HUES48 (cell line): ENCODE results near the gene NRL.

Source experiments
- H3K27ac ChIP-seq: one replicate; pipeline ENCODE4 v1.7.0; 2013; ENCODE audit warnings: low read depth, low read length, inconsistent platforms
- H3K27me3 ChIP-seq: 2 replicates; pipeline ENCODE4 v1.6.1; 2013; ENCODE audit warnings: mild to moderate bottlenecking, low read length; ENCODE audit not compliant: control insufficient read depth, insufficient read depth
- H3K36me3 ChIP-seq: 2 replicates; pipeline ENCODE4 v1.6.1; 2013; ENCODE audit warnings: low read length; ENCODE audit not compliant: control insufficient read depth, insufficient read depth
- H3K4me1 ChIP-seq: 2 replicates; pipeline ENCODE4 v1.6.1; 2013; ENCODE audit warnings: mild to moderate bottlenecking, low read length; ENCODE audit not compliant: control insufficient read depth, insufficient read depth
- H3K4me3 ChIP-seq: 2 replicates; pipeline ENCODE4 v1.5.1; 2013; ENCODE audit warnings: mild to moderate bottlenecking, low read depth, low read length
- H3K9ac ChIP-seq: 2 replicates; pipeline ENCODE4 v1.6.1; 2013; ENCODE audit warnings: mild to moderate bottlenecking, low read depth, low read length, moderate library complexity
- H3K9me3 ChIP-seq: 2 replicates; pipeline ENCODE4 v1.6.1; 2013; ENCODE audit warnings: low read length; ENCODE audit not compliant: control insufficient read depth, insufficient read depth

NRL gene

DNA sequence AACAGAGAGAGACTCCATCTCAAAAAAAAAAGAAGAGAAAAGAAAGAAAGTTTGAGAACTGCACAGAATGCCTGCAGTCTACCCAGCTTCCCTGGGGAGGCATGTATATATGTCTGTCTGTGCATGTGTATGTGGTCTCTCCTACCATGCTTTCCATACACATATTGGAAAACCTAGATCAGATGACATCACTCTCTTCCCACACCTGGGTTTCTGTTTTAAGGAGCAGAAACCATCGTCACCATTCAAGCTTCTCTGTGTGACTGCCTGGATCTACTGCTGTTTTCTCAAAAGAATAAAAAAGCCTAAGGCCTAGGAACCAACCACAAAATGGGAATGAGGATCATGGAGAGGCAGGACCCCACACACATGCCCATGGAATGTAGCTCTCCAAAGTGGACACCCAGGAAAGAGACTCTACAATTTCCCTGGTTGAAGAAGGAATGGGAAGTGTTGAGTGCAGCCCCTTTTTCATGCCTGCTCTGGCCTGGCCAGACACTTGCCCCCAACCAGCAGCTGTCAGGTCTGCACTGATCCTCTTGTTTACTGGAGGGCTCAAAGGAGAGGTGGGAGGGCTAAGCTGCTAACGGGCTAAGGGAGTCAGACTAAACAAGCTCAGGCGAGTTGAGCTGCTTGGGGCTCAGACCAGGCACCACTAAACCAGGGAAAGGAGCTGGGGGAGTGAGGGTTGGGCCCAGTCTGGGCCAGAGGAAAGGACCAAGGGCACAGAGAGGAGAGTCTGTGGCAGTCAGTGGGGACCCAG is 28.4 kb downstream of the NRL start:
- Histone ChIP-seq H3K27ac (no peak overlapping the region), H3K27me3 (peaks cover 14% of the 10 kb centered on the region), H3K9me3 (no peaks in the 10 kb centered on the region), H3K4me3 (no peak overlapping the region), H3K36me3 (no peaks in the 10 kb centered on the region), H3K4me1 (0 out of 2 replicates have a peak, but pooled peaks cover 5% of the 10 kb centered on the region), H3K9ac (no peak overlapping the region)

DNA sequence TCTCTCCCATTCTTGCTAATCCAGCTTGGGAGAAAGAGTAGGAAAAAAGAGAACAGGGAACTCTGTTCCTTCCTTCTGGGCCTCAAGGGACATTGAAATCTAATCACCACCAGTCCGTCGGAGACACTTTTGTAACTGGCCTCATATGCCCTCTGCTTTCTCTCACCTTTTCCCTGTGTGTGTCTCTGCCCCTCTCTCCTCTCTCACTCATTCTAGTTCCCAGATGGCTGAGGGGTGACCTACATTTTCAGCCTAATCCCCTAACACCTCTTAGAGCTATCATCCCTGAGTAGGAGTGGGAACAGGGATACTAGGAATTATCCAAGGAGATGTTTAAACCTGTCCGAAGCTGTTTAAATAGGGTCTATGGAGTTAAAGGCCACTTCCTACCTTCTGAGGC is 29.5 kb downstream of the NRL start:
- no peaks in the 10 kb centered on the region for H3K36me3 ChIP-seq
- peaks cover 12% of the 10 kb centered on the region for H3K4me1 ChIP-seq
- no peak overlapping the region for H3K27ac ChIP-seq
- H3K9me3 ChIP-seq = no peaks in the 10 kb centered on the region
- no peak overlapping the region for H3K9ac ChIP-seq
- peaks cover 14% of the 10 kb centered on the region for H3K27me3 ChIP-seq
- H3K4me3 ChIP-seq = no peak overlapping the region

DNA sequence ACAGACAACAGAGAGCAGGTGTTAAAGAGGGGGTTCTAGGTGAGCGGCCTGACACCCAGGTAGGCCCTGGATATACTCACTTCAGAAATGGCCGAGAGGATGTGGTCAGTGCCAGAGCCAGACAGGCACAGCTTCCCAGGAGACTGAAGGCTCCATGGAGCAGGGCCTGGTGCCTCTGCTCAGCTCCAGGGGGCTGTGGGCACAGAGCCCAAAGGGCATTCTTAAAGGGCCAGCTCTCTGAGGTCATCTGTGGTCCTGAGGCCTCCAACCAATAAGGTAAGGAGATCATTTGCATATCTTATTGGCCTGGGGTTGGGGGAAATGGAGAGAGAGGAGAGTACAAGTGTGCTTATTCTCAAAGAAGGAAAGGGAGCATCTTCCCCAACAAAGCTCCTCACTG is 30.3 kb downstream of the NRL start:
- H3K27me3 ChIP-seq = peaks cover 14% of the 10 kb centered on the region
- H3K27ac ChIP-seq = no peak overlapping the region
- no peaks in the 10 kb centered on the region for H3K36me3 ChIP-seq
- H3K9me3 ChIP-seq = no peaks in the 10 kb centered on the region
- no peak overlapping the region for H3K9ac ChIP-seq
- peaks cover 18% of the 10 kb centered on the region for H3K4me1 ChIP-seq
- no peak overlapping the region for H3K4me3 ChIP-seq

DNA sequence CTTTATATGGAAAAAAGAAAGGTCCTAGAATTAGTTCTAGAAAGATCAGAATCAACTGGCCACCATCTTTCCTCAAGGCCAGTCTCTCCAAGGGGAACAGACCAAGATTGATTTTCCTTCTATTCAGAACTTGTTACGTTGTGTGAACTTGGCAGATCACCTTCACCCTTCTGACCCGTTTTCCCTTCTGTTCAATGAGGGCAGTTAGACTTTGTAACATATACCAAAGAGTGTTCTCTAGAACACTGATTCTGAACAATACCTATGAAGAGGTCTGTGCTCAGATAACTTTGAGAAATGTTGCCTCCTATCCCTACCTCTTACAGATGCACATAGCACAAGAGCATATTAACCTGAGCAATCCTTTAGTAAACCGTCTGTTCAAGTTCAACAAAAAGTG is 31.3 kb downstream of the NRL start:
- Histone ChIP-seq H3K9ac (no peak overlapping the region), H3K36me3 (no peaks in the 10 kb centered on the region), H3K27me3 (peaks cover 14% of the 10 kb centered on the region), H3K27ac (no peak overlapping the region), H3K4me1 (peaks cover 23% of the 10 kb centered on the region), H3K4me3 (no peak overlapping the region), H3K9me3 (no peaks in the 10 kb centered on the region)

DNA sequence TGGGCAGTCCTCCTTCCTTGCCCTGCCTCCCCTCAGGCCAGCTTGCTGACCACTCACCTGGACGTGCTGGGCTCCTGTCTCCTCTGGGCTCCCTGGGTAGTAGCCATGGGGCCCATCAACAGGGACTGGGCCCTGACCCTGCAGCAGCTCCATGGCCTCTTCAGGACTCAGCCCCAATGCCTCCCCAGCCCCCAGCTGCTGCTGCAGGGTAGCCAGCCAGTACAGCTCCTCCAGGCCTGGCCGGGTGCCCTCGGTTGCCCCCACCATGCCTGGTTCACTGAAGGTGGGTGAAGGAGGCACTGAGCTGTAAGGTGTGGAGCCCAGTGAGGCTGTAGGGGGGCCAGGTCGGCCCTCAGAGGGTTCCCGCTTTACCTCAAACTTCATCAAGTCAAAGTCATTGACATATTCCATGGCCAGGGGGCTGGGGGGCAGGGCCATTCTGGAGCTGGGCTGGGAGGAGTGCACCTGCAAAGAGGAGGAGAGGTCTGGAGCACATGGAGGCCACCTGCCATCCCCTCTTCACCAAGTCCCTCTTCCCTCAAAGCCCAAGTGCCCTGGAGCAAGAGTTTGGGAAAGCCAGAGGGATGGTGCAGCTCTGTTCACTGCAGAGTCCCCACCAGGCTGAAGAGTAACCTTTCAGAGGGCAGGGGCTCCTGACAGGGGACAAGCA is 32.2 kb downstream of the NRL start:
- peaks cover 14% of the 10 kb centered on the region for H3K27me3 ChIP-seq
- no peaks in the 10 kb centered on the region for H3K36me3 ChIP-seq
- no peak overlapping the region for H3K4me3 ChIP-seq
- H3K9me3 ChIP-seq = no peaks in the 10 kb centered on the region
- peaks cover 23% of the 10 kb centered on the region for H3K4me1 ChIP-seq
- H3K9ac ChIP-seq = no peak overlapping the region
- no peak overlapping the region for H3K27ac ChIP-seq

DNA sequence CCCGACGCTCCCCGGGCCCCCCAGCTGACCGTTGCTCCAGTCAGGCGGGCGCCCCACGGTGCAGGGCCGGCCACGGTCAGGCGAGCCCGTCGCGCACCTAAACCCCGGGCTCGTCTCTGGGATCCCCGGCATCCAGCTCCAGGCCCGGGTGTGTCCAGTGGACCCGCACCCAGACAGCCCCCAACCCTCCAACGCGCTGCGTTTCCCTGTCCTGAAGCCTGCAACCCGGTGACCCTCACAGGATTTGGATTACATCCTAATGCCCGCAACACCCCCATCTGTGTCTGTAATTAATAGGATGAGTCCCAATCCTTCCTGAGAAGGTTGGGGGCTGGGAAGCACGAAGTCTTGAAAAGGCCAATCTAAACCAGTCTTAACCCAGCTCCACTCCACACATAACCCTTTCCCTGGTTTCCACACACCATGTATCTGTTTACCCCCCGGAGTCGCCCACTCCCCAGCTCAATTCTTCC is 33.0 kb downstream of the NRL start:
- H3K9ac ChIP-seq = no peak overlapping the region
- no peak overlapping the region for H3K27ac ChIP-seq
- H3K4me3 ChIP-seq = peak overlapping the region; percentile 77
- H3K4me1 ChIP-seq = peaks cover 23% of the 10 kb centered on the region
- peaks cover 14% of the 10 kb centered on the region for H3K27me3 ChIP-seq
- no peaks in the 10 kb centered on the region for H3K9me3 ChIP-seq
- H3K36me3 ChIP-seq = no peaks in the 10 kb centered on the region

DNA sequence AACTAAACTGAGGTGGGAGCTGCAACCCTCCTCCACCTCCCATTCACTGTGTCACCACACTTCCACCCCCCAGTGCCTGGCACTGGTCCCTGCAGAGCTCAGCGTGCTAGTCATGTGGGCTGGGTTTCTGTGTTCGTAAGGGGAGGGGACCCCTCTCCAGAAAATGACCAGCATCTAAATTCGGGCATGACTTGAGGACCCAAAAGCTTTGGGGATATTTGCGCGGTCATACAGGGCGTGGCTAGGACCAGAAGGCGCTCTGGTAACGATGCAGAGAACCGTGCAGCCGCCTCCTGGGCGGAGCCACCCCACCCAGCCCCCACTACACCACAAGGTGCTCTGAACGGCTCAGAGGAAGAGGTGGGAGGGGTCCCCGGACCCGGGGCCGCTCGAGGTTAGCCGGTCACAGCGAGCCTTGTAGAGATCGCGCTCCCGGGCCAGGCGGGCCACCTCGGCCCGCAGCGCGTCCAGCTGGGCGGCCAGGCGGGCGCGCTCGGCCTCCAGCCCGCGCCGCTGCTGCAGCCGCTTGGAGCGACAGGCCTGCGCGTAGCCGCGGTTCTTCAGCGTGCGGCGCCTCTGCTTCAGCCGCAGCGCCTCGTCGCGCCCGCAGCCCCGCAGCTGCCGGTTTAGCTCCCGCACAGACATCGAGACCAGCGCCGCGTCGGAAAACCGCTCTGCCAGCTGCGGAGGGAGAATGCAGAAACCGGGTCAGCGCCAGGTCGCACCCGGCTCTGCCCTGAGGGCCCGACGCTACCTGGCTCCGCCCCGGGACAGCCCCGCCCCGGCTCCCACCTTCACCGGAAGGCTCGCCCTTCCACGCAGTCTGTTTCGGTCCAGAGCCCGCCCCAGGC is 33.6 kb downstream of the NRL start:
- no peaks in the 10 kb centered on the region for H3K36me3 ChIP-seq
- H3K27ac ChIP-seq = peak overlapping the region; percentile 3
- peaks cover 14% of the 10 kb centered on the region for H3K27me3 ChIP-seq
- H3K4me1 ChIP-seq = peaks cover 23% of the 10 kb centered on the region
- H3K9ac ChIP-seq = peak overlapping the region; percentile 37
- H3K9me3 ChIP-seq = no peaks in the 10 kb centered on the region
- H3K4me3 ChIP-seq = peak overlapping the region; percentile 77

DNA sequence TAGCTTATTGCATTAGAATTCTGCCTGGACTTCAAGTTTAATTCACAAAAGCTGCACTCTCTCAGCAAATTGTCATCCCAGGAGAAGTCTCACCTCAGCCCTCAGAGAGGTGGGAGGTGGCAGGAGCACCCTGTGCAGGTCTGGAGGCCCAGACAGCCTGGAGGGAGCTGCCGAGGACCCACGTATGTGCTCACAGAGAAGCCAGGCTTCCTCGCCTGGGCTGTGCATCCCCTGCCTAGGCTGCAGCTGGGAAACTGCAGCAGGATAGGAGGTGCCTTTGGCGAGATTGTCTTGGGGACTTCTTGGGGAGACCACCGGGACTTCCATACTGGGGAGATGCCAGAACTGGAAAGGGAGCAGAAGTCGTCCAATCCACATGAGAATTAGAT is 34.6 kb downstream of the NRL start:
- no peak overlapping the region for H3K9ac ChIP-seq
- no peaks in the 10 kb centered on the region for H3K36me3 ChIP-seq
- H3K9me3 ChIP-seq = no peaks in the 10 kb centered on the region
- no peak overlapping the region for H3K4me3 ChIP-seq
- peaks cover 14% of the 10 kb centered on the region for H3K27me3 ChIP-seq
- no peak overlapping the region for H3K27ac ChIP-seq
- peaks cover 23% of the 10 kb centered on the region for H3K4me1 ChIP-seq

DNA sequence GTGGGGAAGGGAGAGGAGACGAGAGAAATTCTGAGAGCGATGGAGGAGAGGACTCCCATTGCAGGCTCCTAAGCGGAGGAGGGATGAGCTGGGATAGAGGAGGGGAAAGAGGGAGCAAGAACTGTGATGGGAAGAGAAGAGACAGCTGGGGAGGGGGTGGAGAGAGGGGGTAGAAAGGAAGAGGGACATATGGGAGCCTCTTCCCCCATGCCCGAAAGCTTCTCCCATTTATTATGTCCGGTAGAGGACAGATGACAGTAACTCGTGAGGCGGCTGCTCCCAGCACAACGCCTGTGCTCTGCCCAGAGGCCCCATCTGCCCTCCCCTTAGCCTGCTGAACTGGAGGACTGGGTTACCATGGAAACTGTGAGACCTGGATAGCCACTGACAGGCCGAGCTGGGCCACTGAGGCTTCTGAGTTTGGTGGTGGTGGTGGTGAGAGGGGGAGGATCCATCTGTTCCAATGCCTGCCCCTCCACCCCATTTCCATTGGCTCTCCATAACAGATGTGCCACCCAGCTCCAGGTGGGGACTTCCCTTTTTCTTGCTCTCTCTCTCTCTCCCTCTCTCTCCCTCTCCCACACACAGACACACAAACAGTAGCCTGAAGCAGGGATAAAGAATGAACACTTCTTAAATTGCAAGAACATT is 35.1 kb downstream of the NRL start:
- Histone ChIP-seq H3K4me3 (no peak overlapping the region), H3K27me3 (peaks cover 14% of the 10 kb centered on the region), H3K9ac (no peak overlapping the region), H3K4me1 (peaks cover 23% of the 10 kb centered on the region), H3K9me3 (no peaks in the 10 kb centered on the region), H3K36me3 (no peaks in the 10 kb centered on the region), H3K27ac (no peak overlapping the region)

DNA sequence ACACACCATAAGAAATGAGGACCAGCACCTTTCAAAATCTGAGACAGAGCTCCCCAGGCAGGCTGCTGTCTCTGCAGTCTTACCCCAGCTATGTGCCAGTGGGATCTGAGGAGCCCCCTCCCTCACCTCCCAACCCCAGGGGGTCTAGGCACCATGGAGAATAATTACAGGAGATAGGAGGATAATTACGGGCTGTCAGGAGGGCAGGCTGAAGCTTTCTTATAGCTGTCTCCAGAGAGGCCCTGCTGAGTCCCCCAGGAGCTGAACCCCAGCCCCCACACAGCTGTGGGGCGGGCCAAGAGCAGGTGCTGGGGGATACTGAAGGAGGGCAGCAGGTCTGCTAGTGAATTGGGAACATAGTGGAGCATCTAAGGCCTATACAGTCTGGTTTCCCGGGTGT is 36.6 kb downstream of the NRL start:
- H3K36me3 ChIP-seq = no peaks in the 10 kb centered on the region
- H3K27ac ChIP-seq = no peak overlapping the region
- peaks cover 23% of the 10 kb centered on the region for H3K4me1 ChIP-seq
- H3K9me3 ChIP-seq = no peaks in the 10 kb centered on the region
- H3K9ac ChIP-seq = no peak overlapping the region
- peaks cover 14% of the 10 kb centered on the region for H3K27me3 ChIP-seq
- H3K4me3 ChIP-seq = no peak overlapping the region
